ENCODE measurements around the gene SERPINA1.
A peak's percentile ranks its signal among the peaks of the same experiment; 100 is the strongest.
"Not testable (repeated sequence)": the region's sequence is repeated elsewhere in the genome, so short reads cannot be mapped to it uniquely, and the experiment has no call there.

SERPINA1 gene

DNA sequence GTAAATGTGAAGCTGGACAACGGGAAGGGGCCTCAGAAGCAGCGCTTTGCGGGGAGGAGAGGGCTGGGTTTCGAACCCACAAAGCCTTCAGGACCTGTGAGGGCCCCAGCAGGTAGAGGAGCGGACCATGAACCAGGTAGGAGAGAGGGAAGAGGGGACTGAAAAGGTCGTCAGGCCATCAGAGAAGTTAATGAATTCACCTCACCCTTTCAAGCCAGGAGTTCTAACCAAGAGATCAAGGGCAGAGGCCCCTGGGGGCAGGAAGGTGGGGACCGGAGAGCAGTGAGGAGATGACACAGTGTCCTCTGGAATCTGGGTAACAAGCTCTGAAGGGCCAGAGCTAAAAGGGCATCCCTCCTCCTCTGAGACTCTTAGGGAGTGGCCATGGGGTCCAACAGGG lies 19.4 kb downstream of the SERPINA1 start:
- no peak for DNase-seq

GRCh38 chr14:94368243-94368590 lies 20.2 kb downstream of the SERPINA1 start:
- DNase-seq = no peak

DNA sequence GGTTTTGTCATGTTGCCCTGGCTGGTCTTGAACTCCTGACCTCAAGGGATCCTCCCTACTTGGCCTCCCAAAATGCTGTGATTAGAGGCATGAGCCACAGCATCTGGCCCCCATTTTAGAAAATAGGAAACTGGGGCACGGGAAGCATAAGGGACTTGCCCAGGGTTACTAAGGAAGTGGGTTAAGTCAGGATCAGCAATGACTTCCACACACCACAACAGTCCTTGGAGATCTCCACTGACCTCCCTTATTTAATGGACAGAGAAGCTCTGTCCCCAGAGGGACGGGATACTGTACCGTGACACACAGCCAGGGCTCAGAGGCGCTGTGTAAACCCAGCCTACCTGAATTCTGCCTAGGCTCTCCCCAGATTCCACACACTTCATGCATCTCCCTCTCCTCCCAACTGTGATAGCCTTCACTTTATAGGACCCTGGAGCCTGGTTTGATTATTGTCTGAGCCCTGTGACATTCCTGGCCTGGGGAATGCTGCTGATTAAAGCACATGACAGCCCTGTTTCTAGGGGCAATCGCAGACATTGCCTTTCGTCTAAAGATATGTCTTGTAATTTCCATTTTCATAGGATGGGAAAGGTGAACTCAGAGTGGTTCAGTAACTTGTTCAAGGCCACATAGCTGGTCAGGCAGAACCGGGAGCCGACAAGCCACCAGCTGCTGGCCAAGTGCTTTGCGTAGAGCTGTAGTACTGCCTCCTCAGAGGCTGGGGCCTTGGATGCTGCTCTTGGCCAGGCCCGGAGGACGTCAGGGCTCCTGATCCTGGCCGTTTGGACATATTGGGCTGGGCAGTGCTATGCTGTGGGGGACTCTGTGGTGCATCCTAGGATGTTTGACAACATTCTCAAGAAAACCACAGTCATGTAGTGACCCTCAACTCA lies 20.8 kb downstream of the SERPINA1 start:
- DNase-seq = peak in 1 of 2 donors; percentile 47

- DNase-seq = no peak
These were observed 22.1 kb downstream of the SERPINA1 start, which contains the start of gene SERPINA2 for GRCh38 chr14:94366146-94366915. SERPINA2 (minus strand) TSS chr14:94366698.

- DNase-seq = no peak
These were observed 22.8 kb downstream of the SERPINA1 start for GRCh38 chr14:94365624-94366023.

- no peak for DNase-seq
These were observed 23.4 kb downstream of the SERPINA1 start for GRCh38 chr14:94364964-94365363.

GRCh38 chr14:94364037-94364436 lies 24.4 kb downstream of the SERPINA1 start:
- DNase-seq = no peak

- no peak for DNase-seq
These were observed 25.2 kb downstream of the SERPINA1 start for GRCh38 chr14:94363151-94363624.

DNA sequence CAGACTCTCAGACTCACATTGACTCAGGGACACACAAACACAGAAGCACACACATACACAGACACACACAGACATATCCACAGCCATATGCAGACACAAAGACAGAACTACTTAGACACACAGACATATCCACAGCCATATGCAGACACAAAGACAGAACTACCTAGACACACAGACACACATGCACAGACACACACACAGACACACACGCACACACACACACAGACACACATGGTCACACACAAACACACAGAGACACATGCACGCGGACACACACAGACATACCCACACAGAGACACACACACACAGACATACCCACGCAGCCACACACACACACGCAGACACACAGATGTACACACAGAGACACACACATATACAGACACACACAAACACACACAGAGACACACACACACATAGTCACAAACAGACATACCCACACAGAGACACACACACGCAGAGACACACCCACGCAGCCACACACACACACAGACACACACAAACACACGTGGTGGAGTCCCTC lies 25.7 kb downstream of the SERPINA1 start:
- DNase-seq = no peak

GRCh38 chr14:94361682-94362081 lies 26.7 kb downstream of the SERPINA1 start:
- DNase-seq = no peak

GRCh38 chr14:94360945-94361565 lies 27.3 kb downstream of the SERPINA1 start:
- no peak for DNase-seq

DNA sequence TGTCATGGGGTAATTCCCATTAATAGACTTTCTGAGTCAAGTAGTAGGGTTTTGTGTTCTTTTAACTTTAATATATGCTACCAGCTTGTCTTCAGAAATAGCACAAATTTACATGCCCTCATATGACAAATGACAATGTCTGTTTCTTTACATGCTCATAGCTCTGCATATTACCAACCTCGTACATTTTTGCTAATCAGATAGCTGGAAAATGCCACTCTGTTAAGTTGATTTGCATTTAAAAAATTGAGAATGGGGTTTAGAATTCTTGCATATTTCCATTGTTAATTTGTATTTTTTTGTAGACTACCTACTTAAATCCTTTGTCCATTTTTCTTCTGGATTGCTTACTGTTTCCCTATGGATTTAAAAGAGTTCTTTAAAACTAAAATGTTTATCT lies 31.2 kb downstream of the SERPINA1 start:
- no peak for DNase-seq

GRCh38 chr14:94356379-94357056 lies 31.9 kb downstream of the SERPINA1 start:
- no peak for DNase-seq

DNA sequence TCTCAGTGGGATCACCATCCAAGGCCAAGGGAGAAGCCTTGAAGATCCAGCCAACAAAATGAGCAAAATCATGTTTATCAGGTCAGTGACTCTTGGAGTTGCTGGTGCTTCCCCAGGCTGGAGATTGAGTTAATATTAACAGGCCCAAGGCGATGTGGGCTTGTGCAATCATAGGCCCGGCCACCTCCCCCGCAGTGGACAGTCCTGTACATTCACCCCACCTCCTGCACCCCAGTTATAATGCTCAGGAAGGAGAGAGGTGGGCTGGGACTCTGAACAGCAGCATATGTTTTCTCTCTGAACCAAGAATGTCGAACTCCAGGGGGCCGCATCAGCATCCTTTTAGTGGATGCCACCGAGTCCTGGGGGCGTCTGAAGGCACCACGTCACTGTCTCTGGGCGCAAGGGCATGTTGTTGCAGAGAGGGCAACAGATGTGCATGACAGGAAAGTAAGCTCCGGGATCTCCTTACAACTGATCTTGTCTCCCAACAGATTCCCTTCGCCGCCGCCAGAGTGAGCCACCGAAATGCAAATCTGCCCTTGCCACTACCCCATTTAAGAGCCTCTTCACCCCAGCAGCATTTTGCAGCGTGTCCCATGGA lies 33.1 kb downstream of the SERPINA1 start:
- peak in 1 of 2 donors; percentile 45 for DNase-seq

DNA sequence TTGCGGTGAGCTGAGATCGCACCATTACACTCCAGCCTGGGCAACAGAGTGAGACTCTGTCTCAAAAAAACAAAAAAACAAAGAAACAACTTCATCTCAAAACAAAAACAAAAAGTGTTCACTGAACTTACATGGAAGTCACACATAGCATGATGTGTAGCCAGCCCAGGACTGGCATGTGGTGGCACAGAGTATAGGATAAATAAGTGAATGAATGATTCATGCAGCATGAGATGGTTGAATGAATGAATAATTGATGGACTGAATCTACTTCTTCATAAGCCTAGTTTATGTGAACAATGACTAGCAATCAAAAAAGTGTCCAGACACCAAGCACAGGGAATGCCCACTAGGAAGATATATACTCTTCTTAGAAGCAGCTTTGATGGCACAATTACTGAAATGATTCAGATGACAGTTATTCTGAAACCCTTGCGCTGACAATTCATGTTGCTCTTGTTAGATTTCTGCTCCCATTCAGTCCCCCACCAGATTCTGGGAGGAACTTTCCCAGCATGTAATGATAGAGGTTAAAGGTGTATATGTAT lies 33.7 kb downstream of the SERPINA1 start:
- no peak for DNase-seq

DNA sequence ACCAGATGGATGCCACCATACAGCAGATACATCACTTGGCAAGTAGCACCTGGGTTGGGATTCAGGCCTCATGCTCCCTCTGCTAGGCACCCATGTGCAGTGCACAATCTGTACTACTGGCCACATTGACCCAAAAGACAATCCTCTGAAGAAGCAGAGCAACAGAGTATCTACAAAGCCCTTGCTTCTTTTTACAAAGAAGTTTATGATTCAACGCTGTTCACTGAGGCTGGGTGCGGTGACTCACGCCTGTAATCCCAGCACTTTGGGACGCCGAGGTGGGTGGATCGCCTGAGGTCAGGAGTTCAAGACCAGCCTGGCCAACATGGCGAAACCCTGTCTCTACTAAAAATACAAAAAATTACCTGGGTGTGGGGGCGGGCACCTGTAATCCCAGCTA lies 34.2 kb downstream of the SERPINA1 start:
- DNase-seq = not testable (repeated sequence)

DNA sequence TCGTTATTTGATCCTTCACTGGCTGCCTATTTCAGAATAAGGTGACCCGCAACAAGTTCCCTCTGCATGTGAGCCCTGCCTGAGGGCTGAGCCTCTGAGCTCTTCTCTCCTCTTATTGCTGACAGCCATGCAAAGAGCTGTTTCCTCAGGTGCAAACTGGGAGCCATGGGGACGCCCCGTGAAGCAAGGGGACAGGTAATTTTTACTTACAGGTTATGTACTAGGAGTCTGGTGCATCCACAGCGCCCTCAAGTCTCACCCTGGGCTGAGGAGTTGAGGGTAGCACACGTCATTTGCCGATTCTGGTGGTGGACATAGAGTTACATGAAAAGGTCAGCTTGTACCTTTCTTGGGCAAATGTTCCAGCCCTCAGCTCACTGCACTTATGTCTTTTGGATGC lies 39.1 kb downstream of the SERPINA1 start:
- no peak for DNase-seq

GRCh38 chr14:94348836-94349235 lies 39.6 kb downstream of the SERPINA1 start:
- DNase-seq = no peak

DNA sequence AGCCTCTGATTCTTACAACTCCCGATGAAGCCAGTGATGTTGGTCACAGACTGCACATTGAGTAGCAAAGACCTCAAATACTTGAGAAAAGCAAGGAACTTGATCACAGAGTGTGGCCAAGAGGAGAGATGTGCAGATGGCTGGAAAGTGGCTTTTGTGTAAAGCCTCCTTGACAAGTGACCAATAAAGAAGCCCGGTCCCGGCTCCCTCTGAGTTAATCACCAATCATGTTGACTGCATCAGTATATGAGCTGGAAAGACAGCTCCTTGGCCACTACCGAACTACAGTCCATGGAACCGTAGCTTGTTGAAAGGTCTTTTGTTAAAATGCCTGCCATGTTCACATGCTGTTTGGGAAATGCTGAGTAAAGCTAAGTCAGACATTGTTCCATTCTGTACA lies 41.6 kb downstream of the SERPINA1 start:
- DNase-seq = no peak

DNA sequence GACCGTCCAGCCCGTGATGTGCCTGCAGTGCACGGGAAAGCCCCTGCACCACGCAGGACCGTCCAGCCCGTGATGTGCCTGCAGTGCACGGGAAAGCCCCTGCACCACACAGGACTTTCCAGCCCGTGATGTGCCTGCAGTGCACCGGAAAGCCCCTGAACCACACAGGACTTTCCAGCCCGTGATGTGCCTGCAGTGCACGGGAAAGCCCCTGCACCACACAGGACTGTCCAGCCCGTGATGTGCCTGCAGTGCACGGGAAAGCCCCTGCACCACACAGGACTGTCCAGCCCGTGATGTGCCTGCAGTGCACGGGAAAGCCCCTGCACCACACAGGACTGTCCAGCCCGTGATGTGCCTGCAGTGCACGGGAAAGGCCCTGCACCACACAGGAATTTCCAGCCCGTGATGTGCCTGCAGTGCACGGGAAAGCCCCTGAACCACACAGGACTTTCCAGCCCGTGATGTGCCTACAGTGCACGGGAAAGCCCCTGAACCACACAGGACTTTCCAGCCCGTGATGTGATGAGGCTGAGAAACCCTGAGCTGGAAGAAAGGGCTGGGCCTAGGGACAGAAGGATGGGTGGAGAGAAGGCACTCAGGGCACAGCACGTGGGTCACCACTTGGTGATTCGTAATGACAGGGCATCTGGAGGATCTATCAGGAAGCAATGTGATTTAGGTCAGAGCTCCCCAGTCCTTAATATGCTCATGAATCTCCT lies 42.2 kb downstream of the SERPINA1 start:
- peak; percentile 54 to 65 for DNase-seq
